SK-N-SH (cell line): ENCODE results near the gene C4B. TPM values are rescaled to one million over a fixed set of nuclear protein-coding genes. Genes with fewer than 3 reads are reported as not detected.

ENCODE experiments used
- CTCF ChIA-PET: fragments of 300-600, 350-600 bp; formaldehyde crosslinking; extraction: SDS; loops from one replicate; lab custom pipeline; 2021; lab: Yijun Ruan, JAX
- POLR2A ChIA-PET: fragments of 350-600 bp; sonication (Branson Sonifier 250); formaldehyde crosslinking; extraction: SDS; loops from one replicate; lab custom pipeline; 2020; ENCODE audit warnings: antibody characterized with exemption, inconsistent platforms; lab: Yijun Ruan, JAX
- DNase-seq: peaks from one replicate; pipeline ENCODE4 v3.0.0; 2012
- H2AFZ ChIP-seq: fragments of 200-600 bp; sonication (generic); 2 replicates; pipeline ENCODE4 v1.8.1; 2016; ENCODE audit warnings: antibody characterized with exemption, mild to moderate bottlenecking, low read depth
- H3F3A ChIP-seq: fragments of 200-600 bp; sonication (generic); replicated peaks from 2 replicates; pipeline ENCODE3; 2016; ENCODE audit warnings: antibody characterized with exemption, mild to moderate bottlenecking; ENCODE audit not compliant: insufficient read depth
- H3K27ac ChIP-seq, 2 experiments: fragments of 200-500 bp in 1 of 2; fragments of 200-600 bp in 1 of 2; sonication (Bioruptor generic) in 1 of 2; sonication (generic), shearing (Covaris generic) in 1 of 2; 2 replicates each; pipeline versions ENCODE4 v1.5.1 to v1.6.1; 2014 to 2016; ENCODE audit warnings: low read depth in 2 of 2, inconsistent platforms in 1 of 2, low read length in 1 of 2, mild to moderate bottlenecking in 1 of 2, mixed read lengths in 1 of 2
- H3K27me3 ChIP-seq: fragments of 200-600 bp; sonication (generic), shearing (Covaris generic); 2 replicates; pipeline ENCODE4 v1.6.1; 2016; ENCODE audit warnings: mixed run types; ENCODE audit not compliant: insufficient read depth
- H3K36me3 ChIP-seq, 2 experiments: fragments of 200-500 bp in 1 of 2; fragments of 200-600 bp in 1 of 2; sonication (Bioruptor generic) in 1 of 2; sonication (generic) in 1 of 2; replicated peaks in 1 of 2; 2 replicates each; pipeline versions ENCODE3 to v1.5.1; 2014 to 2016; ENCODE audit warnings: low read length in 1 of 2, mild to moderate bottlenecking in 1 of 2; ENCODE audit not compliant: insufficient read depth in 2 of 2, control insufficient read depth in 1 of 2
- H3K4me1 ChIP-seq, 2 experiments: fragments of 200-500 bp in 1 of 2; fragments of 200-600 bp in 1 of 2; sonication (Bioruptor generic) in 1 of 2; sonication (generic), shearing (Covaris generic) in 1 of 2; 2 replicates each; pipeline versions ENCODE4 v1.5.1 to v1.6.1; 2014 to 2016; ENCODE audit warnings: low read depth in 1 of 2, low read length in 1 of 2, mixed run types in 1 of 2; ENCODE audit not compliant: insufficient read depth in 2 of 2, control insufficient read depth in 1 of 2
- H3K4me2 ChIP-seq: fragments of 200-600 bp; sonication (generic), shearing (Covaris generic); 2 replicates; pipeline ENCODE4 v1.6.1; 2017; ENCODE audit warnings: mixed run types
- H3K4me3 ChIP-seq, 2 experiments: fragments of 200-500 bp in 1 of 2; fragments of 200-600 bp in 1 of 2; sonication (Bioruptor generic) in 1 of 2; sonication (generic), shearing (Covaris generic) in 1 of 2; 2 replicates each; pipeline versions ENCODE4 v1.5.1 to v1.8.1; 2014 to 2016; ENCODE audit warnings: low read depth in 2 of 2, inconsistent platforms in 1 of 2, low read length in 1 of 2, mild to moderate bottlenecking in 1 of 2, mixed read lengths in 1 of 2, moderate library complexity in 1 of 2
- H3K79me2 ChIP-seq: fragments of 200-600 bp; sonication (generic); 2 replicates; pipeline ENCODE4 v1.8.1; 2017; ENCODE audit warnings: mild to moderate bottlenecking; ENCODE audit not compliant: insufficient read depth
- H3K9ac ChIP-seq: fragments of 200-600 bp; sonication (generic); 2 replicates; pipeline ENCODE4 v1.6.1; 2017; ENCODE audit warnings: mixed run types
- H3K9me2 ChIP-seq: fragments of 200-600 bp; sonication (generic); 2 replicates; pipeline ENCODE4 v1.6.1; 2017; ENCODE audit warnings: mixed run types
- H3K9me3 ChIP-seq: fragments of 200-600 bp; sonication (generic); 2 replicates; pipeline ENCODE4 v1.6.1; 2017; ENCODE audit warnings: mixed run types, mild to moderate bottlenecking, moderate library complexity
- H4K20me1 ChIP-seq: fragments of 200-600 bp; sonication (generic); 2 replicates; pipeline ENCODE4 v1.6.1; 2017; ENCODE audit warnings: mild to moderate bottlenecking, mixed run types; ENCODE audit not compliant: insufficient read depth
- CHD2 ChIP-seq: fragments of 150-350 bp; IDR thresholded peaks from 2 replicates; pipeline ENCODE4 v1.6.1; 2018; ENCODE audit warnings: low read length; ENCODE audit not compliant: partially characterized antibody
- EZH2phosphoT487 ChIP-seq: fragments of 200-600 bp; sonication (generic); IDR thresholded peaks from 2 replicates; pipeline ENCODE4 v1.6.1; 2017; ENCODE audit warnings: low read depth, mixed run types, mild to moderate bottlenecking, antibody characterized with exemption, moderate library complexity, borderline replicate concordance
- FOSL2 ChIP-seq: IDR thresholded peaks from 2 replicates; pipeline ENCODE4 v1.4.0; 2012; ENCODE audit warnings: low read depth, mild to moderate bottlenecking, moderate library complexity, borderline replicate concordance
- FOXJ3 ChIP-seq: sonication (generic); formaldehyde crosslinking; IDR thresholded peaks from 2 replicates; pipeline ENCODE4 v1.5.1; 2020; ENCODE audit warnings: mild to moderate bottlenecking, missing genetic modification reagents
- GABPA ChIP-seq: IDR thresholded peaks from 2 replicates; pipeline ENCODE4 v1.4.0; 2012; ENCODE audit warnings: low read depth, mild to moderate bottlenecking
- MEF2A ChIP-seq: IDR thresholded peaks from 2 replicates; pipeline ENCODE4 v1.4.0; 2012; ENCODE audit warnings: low read depth, borderline replicate concordance
- NRF1 ChIP-seq: IDR thresholded peaks from 2 replicates; pipeline ENCODE4 v1.6.1; 2012; ENCODE audit warnings: low read depth, mild to moderate bottlenecking, low read length
- POLR2AphosphoS5 ChIP-seq: IDR thresholded peaks from 2 replicates; pipeline ENCODE4 v1.6.1; 2012; ENCODE audit warnings: low read depth, low read length
- SMC3 ChIP-seq: IDR thresholded peaks from 2 replicates; pipeline ENCODE4 v1.6.1; 2012; ENCODE audit warnings: low read depth, low read length, improper control_type of control experiment
- TCF12 ChIP-seq: IDR thresholded peaks from 2 replicates; pipeline ENCODE4 v1.4.0; 2012
- YY1 ChIP-seq: IDR thresholded peaks from 2 replicates; pipeline ENCODE4 v1.4.0; 2012; ENCODE audit warnings: low read depth, mild to moderate bottlenecking
- WGBS: methylation state at CpG from one replicate; pipeline ENCODE4 v1.1.6; 2017; ENCODE audit warnings: low lambda C conversion rate; 5-methylcytosine and 5-hydroxymethylcytosine counted together
- polyA plus RNA-seq, 3 experiments: library from polyadenylated mRNA; depleted of rRNA; stranded (reverse); fragments of >200 nt; gene quantifications; 2 replicates each; pipeline ENCODE4 v1.2.3, GENCODE V29; 2012
- TF ChIP-seq, protein P1 (sequence below): fragments of 200-600 bp; sonication (generic); IDR thresholded peaks from 2 replicates; pipeline ENCODE4 v1.6.1; 2017; ENCODE audit warnings: antibody characterized with exemption, mild to moderate bottlenecking, moderate library complexity
- TF ChIP-seq, protein P2 (sequence below): IDR thresholded peaks from 2 replicates; pipeline ENCODE4; 2012
- TF ChIP-seq, protein P3 (sequence below): IDR thresholded peaks from 2 replicates; pipeline ENCODE4 v1.4.0; 2012; ENCODE audit warnings: low read depth, borderline replicate concordance
- TF ChIP-seq, protein P4 (sequence below): fragments of 150-350 bp; IDR thresholded peaks from 2 replicates; pipeline ENCODE4 v1.6.1; 2016; ENCODE audit warnings: mild to moderate bottlenecking, low read depth, low read length

Gene C4B
- polyA plus RNA-seq, 1 of the 3 experiments (the other 2 are of a cell fraction), result 10.9 TPM

DNA sequence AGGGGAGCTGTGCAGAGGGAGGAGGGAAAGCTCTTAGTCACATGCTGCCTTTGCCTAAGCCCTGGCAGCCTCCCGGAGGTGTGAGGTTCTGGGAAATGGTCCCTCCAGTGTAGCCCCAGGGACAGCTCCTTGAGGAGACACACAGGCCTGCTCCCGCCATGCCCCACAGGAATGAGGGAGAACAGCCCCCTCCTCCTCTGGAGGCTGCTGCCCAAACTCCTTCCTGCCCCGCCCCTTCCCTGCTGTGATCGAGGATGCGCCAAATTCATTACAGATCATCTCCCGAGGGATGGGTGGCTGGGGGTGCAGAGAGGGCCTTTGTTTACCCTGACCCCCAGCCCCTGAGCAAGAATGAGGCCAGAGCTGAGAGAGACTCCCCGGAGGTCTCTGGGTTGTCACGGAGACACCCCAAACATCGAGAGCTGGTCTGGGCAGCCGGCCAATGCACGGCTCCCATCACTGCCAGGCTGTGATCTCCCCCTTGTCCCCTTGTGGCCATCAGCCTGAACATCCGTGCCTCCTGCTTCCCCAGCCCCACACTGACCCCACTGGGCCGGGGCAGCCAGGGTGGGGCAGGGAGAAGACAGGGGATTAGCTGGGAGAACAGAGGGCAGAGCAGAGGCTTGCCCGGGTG lies 32.0 kb downstream of the C4B start:
- Histone ChIP-seq H3K79me2 (no peaks in the 10 kb centered on the region), H3K27me3 (peaks cover 8% of the 10 kb centered on the region; the same call in 1 of the 2 replicates), H3K27ac (no peak overlapping the region), H3K9me3 (no peaks in the 10 kb centered on the region), H3K9ac (no peak overlapping the region), H3F3A (no peaks in the 10 kb centered on the region), H3K9me2 (no peaks in the 10 kb centered on the region), H3K4me2 (peak overlapping the region; percentile 15; the same call in 1 of the 2 replicates), H4K20me1 (no peaks in the 10 kb centered on the region), H3K4me3 (no peak overlapping the region), H3K36me3 (no peaks in the 10 kb centered on the region), H3K4me1 (peaks cover 0 to 14% of the 10 kb centered on the region in 2 experiments; a peak in 2 of 4 replicates), H2AFZ (no peak overlapping the region)
- POLR2A ChIA-PET, result no interaction called here
- TF ChIP-seq, protein P1, sequence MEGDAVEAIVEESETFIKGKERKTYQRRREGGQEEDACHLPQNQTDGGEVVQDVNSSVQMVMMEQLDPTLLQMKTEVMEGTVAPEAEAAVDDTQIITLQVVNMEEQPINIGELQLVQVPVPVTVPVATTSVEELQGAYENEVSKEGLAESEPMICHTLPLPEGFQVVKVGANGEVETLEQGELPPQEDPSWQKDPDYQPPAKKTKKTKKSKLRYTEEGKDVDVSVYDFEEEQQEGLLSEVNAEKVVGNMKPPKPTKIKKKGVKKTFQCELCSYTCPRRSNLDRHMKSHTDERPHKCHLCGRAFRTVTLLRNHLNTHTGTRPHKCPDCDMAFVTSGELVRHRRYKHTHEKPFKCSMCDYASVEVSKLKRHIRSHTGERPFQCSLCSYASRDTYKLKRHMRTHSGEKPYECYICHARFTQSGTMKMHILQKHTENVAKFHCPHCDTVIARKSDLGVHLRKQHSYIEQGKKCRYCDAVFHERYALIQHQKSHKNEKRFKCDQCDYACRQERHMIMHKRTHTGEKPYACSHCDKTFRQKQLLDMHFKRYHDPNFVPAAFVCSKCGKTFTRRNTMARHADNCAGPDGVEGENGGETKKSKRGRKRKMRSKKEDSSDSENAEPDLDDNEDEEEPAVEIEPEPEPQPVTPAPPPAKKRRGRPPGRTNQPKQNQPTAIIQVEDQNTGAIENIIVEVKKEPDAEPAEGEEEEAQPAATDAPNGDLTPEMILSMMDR, result peak; percentile 16; the same call in 1 of the 2 replicates
- TF ChIP-seq CHD2 (no peak), YY1 (no peak), MEF2A (no peak), EZH2phosphoT487 (no peak), GABPA (no peak), TCF12 (no peak), SMC3 (no peak)
- TF ChIP-seq, protein P2, sequence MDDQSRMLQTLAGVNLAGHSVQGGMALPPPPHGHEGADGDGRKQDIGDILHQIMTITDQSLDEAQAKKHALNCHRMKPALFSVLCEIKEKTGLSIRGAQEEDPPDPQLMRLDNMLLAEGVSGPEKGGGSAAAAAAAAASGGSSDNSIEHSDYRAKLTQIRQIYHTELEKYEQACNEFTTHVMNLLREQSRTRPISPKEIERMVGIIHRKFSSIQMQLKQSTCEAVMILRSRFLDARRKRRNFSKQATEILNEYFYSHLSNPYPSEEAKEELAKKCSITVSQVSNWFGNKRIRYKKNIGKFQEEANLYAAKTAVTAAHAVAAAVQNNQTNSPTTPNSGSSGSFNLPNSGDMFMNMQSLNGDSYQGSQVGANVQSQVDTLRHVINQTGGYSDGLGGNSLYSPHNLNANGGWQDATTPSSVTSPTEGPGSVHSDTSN, result no peak
- CTCF ChIA-PET, result interaction anchor here (0.8 to 1.6 kb wide), 4 partner anchors 13 to 120 kb away, joined by 3 to 4 read pairs (median 3); no protein-coding TSS in a partner anchor
- DNase-seq, result peak; percentile 85
- 92% methylated on average over 2 of the region's 14 CpGs for WGBS

DNA sequence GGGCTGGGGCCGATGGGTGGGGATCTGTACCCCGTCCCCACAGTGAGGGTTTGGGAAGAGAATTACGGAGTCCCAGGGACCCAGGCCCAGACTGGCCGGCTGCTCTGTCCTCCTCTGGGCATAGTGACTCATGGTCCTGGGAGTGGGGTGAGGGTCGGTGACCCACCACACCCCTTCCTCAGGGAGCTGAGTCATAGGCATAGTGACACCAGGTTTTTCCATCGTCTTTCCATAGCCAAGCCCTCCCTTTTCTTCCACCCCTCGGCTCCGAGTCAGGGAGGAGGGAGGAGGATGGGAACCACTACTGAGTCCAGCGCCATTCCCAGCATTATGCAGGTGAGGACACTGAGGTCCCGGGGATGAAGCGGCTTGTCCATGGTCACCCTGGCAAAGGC lies 32.5 kb downstream of the C4B start:
- no peaks in the 10 kb centered on the region for H3K9me2 ChIP-seq
- ChIA-PET CTCF (interaction anchor here (0.9 to 1.9 kb wide), 12 partner anchors 9 to 738 kb away, joined by 3 to 13 read pairs (median 4); partner anchors contain the start of genes CYP21A2 and EHMT2), POLR2A (no interaction called here)
- H3K36me3 ChIP-seq, result no peaks in the 10 kb centered on the region
- no peak overlapping the region for H2AFZ ChIP-seq
- H3K27me3 ChIP-seq, result peaks cover 10% of the 10 kb centered on the region; the same call in 1 of the 2 replicates
- H3K9ac ChIP-seq, result no peak overlapping the region
- no peaks in the 10 kb centered on the region for H3K79me2 ChIP-seq
- peak overlapping the region; percentile 15; the same call in 1 of the 2 replicates for H3K4me2 ChIP-seq
- no peak for DNase-seq
- WGBS, result 47% methylated on average over 8 of the region's 11 CpGs
- peaks cover 0 to 14% of the 10 kb centered on the region in 2 experiments; a peak in 2 of 4 replicates for H3K4me1 ChIP-seq
- no peaks in the 10 kb centered on the region for H3F3A ChIP-seq
- H3K27ac ChIP-seq, result no peak overlapping the region
- H3K9me3 ChIP-seq, result no peaks in the 10 kb centered on the region
- H3K4me3 ChIP-seq, result no peak overlapping the region
- no peaks in the 10 kb centered on the region for H4K20me1 ChIP-seq
- TF ChIP-seq, protein P2, result no peak
- TF ChIP-seq, protein P1, result no peak
- TF ChIP-seq FOXJ3 (CRISPR knock-in tag) (no peak), NRF1 (no peak), POLR2AphosphoS5 (no peak), FOSL2 (no peak)
- TF ChIP-seq, protein P3, sequence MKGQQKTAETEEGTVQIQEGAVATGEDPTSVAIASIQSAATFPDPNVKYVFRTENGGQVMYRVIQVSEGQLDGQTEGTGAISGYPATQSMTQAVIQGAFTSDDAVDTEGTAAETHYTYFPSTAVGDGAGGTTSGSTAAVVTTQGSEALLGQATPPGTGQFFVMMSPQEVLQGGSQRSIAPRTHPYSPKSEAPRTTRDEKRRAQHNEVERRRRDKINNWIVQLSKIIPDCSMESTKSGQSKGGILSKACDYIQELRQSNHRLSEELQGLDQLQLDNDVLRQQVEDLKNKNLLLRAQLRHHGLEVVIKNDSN, result no peak
- TF ChIP-seq, protein P4, sequence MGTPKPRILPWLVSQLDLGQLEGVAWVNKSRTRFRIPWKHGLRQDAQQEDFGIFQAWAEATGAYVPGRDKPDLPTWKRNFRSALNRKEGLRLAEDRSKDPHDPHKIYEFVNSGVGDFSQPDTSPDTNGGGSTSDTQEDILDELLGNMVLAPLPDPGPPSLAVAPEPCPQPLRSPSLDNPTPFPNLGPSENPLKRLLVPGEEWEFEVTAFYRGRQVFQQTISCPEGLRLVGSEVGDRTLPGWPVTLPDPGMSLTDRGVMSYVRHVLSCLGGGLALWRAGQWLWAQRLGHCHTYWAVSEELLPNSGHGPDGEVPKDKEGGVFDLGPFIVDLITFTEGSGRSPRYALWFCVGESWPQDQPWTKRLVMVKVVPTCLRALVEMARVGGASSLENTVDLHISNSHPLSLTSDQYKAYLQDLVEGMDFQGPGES, result no peak
